GM23338 (cell line): ENCODE measurements around the gene GALNT7.

Experiments
- CREB1 ChIP-seq: fragments of 250-450 bp; sonication (Bioruptor Pico); IDR thresholded peaks from 2 replicates; pipeline ENCODE4 v1.5.0; 2020; ENCODE audit warnings: low read depth, mild to moderate bottlenecking, moderate library complexity
- EZH2 ChIP-seq: fragments of 200-600 bp; sonication (generic); IDR thresholded peaks from one replicate; pipeline ENCODE4 v1.8.0; 2017; ENCODE audit warnings: antibody characterized with exemption, mild to moderate bottlenecking, low read depth; ENCODE audit not compliant: unreplicated experiment
- JUNB ChIP-seq: IDR thresholded peaks from one replicate; pipeline ENCODE4 v1.6.1; 2016; ENCODE audit warnings: antibody characterized with exemption; ENCODE audit not compliant: unreplicated experiment
- POLR2AphosphoS5 ChIP-seq: IDR thresholded peaks from 2 replicates; pipeline ENCODE4 v1.6.1; 2016; ENCODE audit warnings: antibody characterized with exemption, low read depth
- ZNF114 ChIP-seq: fragments of 250-450 bp; sonication (Bioruptor Pico); IDR thresholded peaks from 2 replicates; pipeline ENCODE4 v1.5.0; 2020; ENCODE audit warnings: mild to moderate bottlenecking, moderate library complexity
- TF ChIP-seq, protein P1 (sequence below), 2 experiments: fragments of 200-600 bp in 1 of 2; sonication (generic) in 1 of 2; conservative IDR thresholded peaks; 2 replicates each; pipeline versions ENCODE4 v1.5.1 to v1.6.1; 2016 to 2017; ENCODE audit warnings: antibody characterized with exemption in 2 of 2, low read depth in 2 of 2, mild to moderate bottlenecking in 2 of 2, moderate library complexity in 1 of 2
- TF ChIP-seq, protein P2 (sequence below): IDR thresholded peaks from one replicate; pipeline ENCODE4 v1.6.1; 2018; ENCODE audit warnings: antibody characterized with exemption; ENCODE audit not compliant: unreplicated experiment

DNA sequence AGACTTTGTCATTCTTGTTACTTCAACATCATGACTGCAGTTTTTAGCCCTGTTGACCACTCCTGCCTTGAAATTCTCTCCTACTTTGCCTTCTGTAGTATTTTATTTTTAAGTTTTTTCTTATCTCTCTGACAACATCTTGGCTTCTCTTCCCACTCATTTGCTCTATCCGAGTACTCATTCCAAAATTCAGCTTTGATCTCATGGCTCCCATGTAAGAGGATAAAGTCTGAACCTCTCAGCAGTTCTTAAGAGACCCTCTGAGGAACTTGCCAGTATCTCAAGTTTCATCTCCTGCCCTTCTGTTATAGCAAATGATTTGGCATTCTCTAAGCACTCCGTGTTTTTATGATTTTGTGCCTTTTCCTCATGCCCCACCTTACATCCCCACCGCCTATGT is 67.7 kb downstream of the GALNT7 start:
- TF ChIP-seq, protein P1, sequence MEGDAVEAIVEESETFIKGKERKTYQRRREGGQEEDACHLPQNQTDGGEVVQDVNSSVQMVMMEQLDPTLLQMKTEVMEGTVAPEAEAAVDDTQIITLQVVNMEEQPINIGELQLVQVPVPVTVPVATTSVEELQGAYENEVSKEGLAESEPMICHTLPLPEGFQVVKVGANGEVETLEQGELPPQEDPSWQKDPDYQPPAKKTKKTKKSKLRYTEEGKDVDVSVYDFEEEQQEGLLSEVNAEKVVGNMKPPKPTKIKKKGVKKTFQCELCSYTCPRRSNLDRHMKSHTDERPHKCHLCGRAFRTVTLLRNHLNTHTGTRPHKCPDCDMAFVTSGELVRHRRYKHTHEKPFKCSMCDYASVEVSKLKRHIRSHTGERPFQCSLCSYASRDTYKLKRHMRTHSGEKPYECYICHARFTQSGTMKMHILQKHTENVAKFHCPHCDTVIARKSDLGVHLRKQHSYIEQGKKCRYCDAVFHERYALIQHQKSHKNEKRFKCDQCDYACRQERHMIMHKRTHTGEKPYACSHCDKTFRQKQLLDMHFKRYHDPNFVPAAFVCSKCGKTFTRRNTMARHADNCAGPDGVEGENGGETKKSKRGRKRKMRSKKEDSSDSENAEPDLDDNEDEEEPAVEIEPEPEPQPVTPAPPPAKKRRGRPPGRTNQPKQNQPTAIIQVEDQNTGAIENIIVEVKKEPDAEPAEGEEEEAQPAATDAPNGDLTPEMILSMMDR (conservative IDR thresholded peaks at IDR 0.05; ENCODE audit: low read depth in 2 of 2): no peak
- no peak for TF ChIP-seq CREB1
- TF ChIP-seq EZH2: no peak
- TF ChIP-seq JUNB: no peak
- TF ChIP-seq ZNF114 (CRISPR knock-in tag): no peak
- TF ChIP-seq, protein P2, sequence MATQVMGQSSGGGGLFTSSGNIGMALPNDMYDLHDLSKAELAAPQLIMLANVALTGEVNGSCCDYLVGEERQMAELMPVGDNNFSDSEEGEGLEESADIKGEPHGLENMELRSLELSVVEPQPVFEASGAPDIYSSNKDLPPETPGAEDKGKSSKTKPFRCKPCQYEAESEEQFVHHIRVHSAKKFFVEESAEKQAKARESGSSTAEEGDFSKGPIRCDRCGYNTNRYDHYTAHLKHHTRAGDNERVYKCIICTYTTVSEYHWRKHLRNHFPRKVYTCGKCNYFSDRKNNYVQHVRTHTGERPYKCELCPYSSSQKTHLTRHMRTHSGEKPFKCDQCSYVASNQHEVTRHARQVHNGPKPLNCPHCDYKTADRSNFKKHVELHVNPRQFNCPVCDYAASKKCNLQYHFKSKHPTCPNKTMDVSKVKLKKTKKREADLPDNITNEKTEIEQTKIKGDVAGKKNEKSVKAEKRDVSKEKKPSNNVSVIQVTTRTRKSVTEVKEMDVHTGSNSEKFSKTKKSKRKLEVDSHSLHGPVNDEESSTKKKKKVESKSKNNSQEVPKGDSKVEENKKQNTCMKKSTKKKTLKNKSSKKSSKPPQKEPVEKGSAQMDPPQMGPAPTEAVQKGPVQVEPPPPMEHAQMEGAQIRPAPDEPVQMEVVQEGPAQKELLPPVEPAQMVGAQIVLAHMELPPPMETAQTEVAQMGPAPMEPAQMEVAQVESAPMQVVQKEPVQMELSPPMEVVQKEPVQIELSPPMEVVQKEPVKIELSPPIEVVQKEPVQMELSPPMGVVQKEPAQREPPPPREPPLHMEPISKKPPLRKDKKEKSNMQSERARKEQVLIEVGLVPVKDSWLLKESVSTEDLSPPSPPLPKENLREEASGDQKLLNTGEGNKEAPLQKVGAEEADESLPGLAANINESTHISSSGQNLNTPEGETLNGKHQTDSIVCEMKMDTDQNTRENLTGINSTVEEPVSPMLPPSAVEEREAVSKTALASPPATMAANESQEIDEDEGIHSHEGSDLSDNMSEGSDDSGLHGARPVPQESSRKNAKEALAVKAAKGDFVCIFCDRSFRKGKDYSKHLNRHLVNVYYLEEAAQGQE: no peak
- TF ChIP-seq POLR2AphosphoS5: no peak
